HG03439 (cell line): ENCODE measurements around the gene RRAGD.

Experiments
- ATAC-seq: cut with Tn5 transposase; IDR thresholded peaks from one replicate; pipeline ENCODE4 v1.9.1; 2021; ENCODE audit warnings: mild to moderate bottlenecking, moderate library complexity; ENCODE audit not compliant: unreplicated experiment

RRAGD gene

GRCh38 chr6:89412071-89413005 is at the start of gene RRAGD:
TSS of gene RRAGD (minus strand) at chr6:89412273. CDS start at chr6:89411993, 280 bp downstream.
- ATAC-seq: peak; percentile 82

GRCh38 chr6:89460713-89461112 is 48.6 kb upstream of the RRAGD start:
- no peak for ATAC-seq

GRCh38 chr6:89459501-89459900 is 47.4 kb upstream of the RRAGD start:
- ATAC-seq: no peak

- ATAC-seq: no peak
These were observed 46.6 kb upstream of the RRAGD start for GRCh38 chr6:89458704-89459103.

- no peak for ATAC-seq
These were observed 42.2 kb upstream of the RRAGD start for GRCh38 chr6:89454300-89454699.

GRCh38 chr6:89452281-89452680 is 40.2 kb upstream of the RRAGD start:
- ATAC-seq: no peak

GRCh38 chr6:89449193-89449592 is 37.1 kb upstream of the RRAGD start:
- no peak for ATAC-seq

GRCh38 chr6:89443658-89444057 is 31.6 kb upstream of the RRAGD start:
- no peak for ATAC-seq

- no peak for ATAC-seq
These were observed 28.1 kb upstream of the RRAGD start for GRCh38 chr6:89440200-89440599.

GRCh38 chr6:89439014-89439413 is 26.9 kb upstream of the RRAGD start:
- ATAC-seq: no peak

GRCh38 chr6:89438248-89438647 is 26.2 kb upstream of the RRAGD start:
- no peak for ATAC-seq

- ATAC-seq: no peak
These were observed 24.2 kb upstream of the RRAGD start for GRCh38 chr6:89436226-89436625.

- no peak for ATAC-seq
These were observed 22.9 kb upstream of the RRAGD start for GRCh38 chr6:89434954-89435353.

GRCh38 chr6:89434150-89434499 is 22.1 kb upstream of the RRAGD start:
- no peak for ATAC-seq

- peak; percentile 52 for ATAC-seq
These were observed 21.4 kb upstream of the RRAGD start for GRCh38 chr6:89433252-89434149.

- ATAC-seq: peak; percentile 87
These were observed 20.8 kb upstream of the RRAGD start, which contains the start of gene ANKRD6 for GRCh38 chr6:89432875-89433251. TSS of gene ANKRD6 (plus strand) at chr6:89433152. CDS start at chr6:89566977, 133,825 bp downstream.

- ATAC-seq: no peak
These were observed 18.3 kb upstream of the RRAGD start for GRCh38 chr6:89430201-89430962.

GRCh38 chr6:89416796-89417195 is 4.7 kb upstream of the RRAGD start:
- no peak for ATAC-seq

GRCh38 chr6:89415185-89415584 is 3.1 kb upstream of the RRAGD start:
- ATAC-seq: no peak

- ATAC-seq: no peak
These were observed 2.1 kb upstream of the RRAGD start for GRCh38 chr6:89414215-89414614.

- ATAC-seq: no peak
These were observed 930 bp upstream of the RRAGD start for GRCh38 chr6:89413006-89413400.
